T-helper 2 cell treated with Interferon-gamma antibody and Interleukin-4, amounts not matched to agents 100 ng/mL and 5 ng/mL, for 36 hours (primary cell): ENCODE results near the gene TUG1. TPM values are rescaled to one million over a fixed set of nuclear protein-coding genes. Genes with fewer than 3 reads are reported as not detected.

Experiments used
- intact Hi-C: fragments of 100-400 bp; cut with micrococcal nuclease; formaldehyde crosslinking; loops from one replicate; pipeline ENCODE4 v1.15.1; 2023
- total RNA-seq: library from RNA; stranded (reverse); gene quantifications from 2 replicates; pipeline ENCODE4 v1.2.3, GENCODE V29; 2022

Gene TUG1
- 74.0 and 77.5 TPM in 2 replicates for total RNA-seq

DNA sequence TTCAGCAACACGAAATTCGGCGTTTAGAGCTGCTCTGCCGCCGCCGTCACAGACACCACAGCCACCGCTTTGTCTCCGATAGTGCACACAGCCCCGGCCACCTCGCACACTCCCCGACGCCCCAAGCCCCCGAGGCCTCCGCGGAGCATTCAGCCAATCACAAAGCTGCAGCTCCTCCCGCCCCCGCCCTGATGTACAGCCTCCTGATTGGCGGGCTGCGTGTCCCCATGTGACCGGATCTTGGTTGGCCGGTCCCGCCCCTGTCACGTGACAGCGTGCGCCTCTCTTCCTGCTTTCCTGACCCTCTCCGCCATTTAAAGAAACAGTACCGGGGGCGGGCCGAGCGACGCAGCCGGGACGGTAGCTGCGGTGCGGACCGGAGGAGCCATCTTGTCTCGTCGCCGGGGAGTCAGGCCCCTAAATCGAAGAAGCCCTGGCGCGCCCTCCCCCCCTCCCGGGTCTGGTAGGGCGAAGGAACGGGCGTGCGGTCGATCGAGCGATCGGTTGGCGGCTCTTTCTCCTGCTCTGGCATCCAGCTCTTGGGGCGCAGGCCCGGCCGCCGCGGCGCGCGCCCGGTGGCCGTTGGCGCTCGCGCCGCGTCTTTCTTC is at the start of gene TUG1:
Gene TUG1 (plus strand): TSS at position 342 of the 608 bp plus-strand sequence.
- intact Hi-C loops = loop anchor here (1.0 to 2.0 kb wide), 4 partner anchors 26 to 322 kb away; no protein-coding TSS in a partner anchor

DNA sequence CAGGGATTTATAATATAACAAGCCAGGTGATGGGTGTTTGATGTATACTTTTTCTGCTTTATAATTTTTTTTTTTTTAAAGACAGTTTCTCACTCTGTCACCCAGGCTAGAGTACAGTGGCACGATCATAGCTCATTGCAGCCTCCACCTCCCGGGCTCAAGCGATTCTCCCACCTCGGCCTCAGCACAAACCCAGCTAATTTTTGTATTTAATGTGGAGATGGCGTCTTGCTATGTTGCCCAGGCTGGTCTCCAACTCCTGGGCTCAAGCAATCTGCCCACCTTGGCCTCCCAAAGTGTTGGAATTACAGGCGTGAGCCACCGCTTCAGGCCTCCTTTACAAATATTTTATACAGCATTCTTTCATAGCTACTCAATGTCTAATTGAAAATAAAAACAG is 49.1 kb upstream of the TUG1 start:
- intact Hi-C loops = loop anchor here (1.0 to 5.0 kb wide), 4 partner anchors 49 to 593 kb away; partner anchors contain the start of genes MORC2, TBC1D10A and TUG1

DNA sequence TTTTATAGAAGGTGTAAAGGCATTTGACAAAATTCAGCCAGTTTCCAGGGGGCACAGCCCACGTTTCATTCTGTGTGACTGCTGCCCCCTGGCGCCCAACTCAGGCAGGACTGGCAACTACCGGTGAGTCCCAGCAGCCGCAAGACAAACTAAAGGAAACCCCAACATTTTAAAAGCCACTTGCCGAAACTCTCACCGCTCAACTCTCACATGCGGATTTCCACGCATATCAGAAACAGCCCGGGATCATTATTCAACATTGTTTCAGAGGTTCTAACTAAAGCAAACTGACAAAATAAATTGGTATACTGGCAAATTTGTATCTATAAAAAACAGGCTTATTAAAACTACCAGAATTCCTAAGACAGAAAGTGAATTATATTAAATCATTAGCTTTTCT is 48.7 kb upstream of the TUG1 start:
- intact Hi-C loops = loop anchor here (1.0 to 5.0 kb wide), 4 partner anchors 48 to 593 kb away; partner anchors contain the start of genes MORC2, TBC1D10A and TUG1

DNA sequence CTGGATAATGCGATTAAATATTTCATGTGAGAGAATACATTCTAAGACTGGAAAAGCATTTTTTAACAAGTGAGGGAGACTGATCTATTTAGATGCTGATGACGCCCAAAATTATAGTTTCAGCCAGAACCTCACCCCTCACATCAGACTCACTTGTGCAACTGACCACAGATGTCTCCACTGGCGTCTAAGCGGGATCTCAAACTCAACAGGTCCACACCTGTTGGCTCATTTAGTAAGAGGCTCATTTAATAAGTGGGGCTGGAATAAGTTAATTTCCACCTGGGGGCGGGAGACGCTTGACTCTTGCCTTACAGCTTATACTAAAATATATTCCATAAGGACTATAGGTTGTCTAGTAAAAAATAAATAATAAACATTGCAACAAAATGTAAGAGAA is 48.0 kb upstream of the TUG1 start:
- intact Hi-C loops = loop anchor here (1.0 to 5.0 kb wide), 3 partner anchors 48 to 594 kb away; partner anchors contain the start of genes MORC2, TBC1D10A and TUG1

DNA sequence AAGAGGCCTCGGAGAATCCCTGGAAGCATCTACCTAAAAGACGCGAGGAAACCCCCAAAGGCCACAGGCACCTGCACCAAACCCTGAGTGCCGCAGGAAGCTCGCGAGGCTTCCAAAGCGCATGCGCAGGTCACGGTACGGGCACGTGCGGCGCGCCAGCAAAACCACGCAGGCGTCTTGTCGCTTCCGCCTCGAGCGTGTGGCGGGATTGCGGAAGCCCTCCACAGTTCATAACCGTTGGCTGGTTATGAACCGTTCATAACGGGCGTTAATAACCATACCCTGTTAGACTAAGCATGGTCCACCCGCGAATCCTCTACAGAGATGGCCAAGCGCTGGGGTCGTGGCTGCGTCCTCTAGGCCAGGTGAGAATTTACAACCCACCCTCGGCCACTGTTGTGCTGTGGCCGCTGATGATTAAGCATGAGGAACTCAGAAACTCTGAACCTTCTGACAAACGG is 46.9 kb upstream of the TUG1 start:
- intact Hi-C loops = loop anchor here (5.0 kb wide), 1 partner anchor 595 kb away; the partner anchor contains the start of gene TBC1D10A

DNA sequence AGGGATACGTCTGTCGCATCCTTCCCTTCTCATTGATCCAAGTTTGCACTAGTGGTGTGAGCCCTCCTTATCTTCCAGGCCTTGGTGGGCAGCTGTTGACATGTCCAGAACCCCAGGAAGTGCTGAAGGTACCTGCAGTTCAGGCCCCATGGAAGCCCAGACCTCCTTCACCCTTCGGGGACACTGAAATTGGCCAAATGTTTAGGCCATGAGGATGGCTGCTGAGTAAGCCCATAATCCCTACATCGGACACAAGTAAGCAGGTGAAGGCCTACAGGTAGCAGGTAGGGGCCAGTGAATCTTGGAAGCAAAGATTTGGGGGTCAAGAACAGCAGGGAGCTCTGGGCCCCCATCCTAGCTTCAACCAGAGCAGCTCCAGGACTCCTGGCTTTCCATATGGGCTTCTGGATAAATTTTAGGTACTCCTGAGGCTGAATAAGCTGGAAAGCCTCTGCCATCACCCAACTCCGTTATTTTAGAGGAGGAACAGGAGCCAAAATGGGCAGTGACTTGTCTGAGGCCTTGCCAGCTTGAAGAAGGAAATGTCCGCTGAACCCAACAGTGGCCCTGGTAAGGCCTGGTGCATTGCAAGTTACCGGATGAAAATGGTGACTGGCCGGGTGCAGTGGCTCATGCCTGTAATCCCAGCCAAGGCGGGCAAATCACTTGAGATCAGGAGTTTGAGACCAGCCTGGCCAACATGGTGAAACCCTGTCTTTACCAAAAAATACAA is 45.7 kb upstream of the TUG1 start:
- intact Hi-C loops = loop anchor here (5.0 kb wide), 1 partner anchor 596 kb away; the partner anchor contains the start of gene TBC1D10A

DNA sequence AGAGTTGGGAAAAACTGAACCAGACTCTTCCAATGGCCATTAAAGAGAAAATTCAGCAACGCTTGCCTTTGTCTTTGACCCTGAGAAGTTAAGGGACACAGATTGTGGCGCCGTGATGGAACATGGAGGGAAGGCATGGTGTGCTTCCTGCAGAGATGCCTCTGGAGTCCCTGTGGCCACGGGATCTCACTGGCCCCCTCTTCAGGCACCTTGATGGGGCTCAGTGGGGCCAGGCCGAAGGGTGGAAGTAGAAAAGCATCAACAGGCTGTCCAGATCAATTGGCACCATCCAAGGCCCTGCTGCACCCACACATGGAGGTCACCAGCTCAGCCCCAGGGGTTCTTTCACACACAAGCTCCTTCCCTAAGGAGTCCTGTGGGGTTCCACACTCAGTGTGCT is 43.4 kb upstream of the TUG1 start:
- intact Hi-C loops = no loop called here

DNA sequence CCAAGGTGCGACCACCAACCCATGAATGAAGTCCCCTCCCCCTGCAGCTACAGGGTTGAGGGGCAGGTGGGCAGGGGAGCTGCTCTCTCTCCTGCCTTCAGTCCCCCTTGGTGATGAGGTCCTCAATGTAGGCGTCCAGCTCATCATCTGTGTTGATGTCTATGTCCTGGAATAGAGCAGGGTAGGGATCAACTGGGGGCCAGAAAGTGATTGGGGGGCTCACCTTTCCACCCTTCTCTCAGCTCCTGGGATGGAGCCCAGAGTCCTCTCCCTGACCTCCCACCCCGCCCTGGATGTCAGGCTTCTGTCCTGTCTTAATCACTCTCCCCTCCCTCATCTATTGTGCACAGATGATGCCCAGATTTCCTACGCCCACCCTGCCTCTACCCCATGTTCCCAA is 42.4 kb upstream of the TUG1 start:
- intact Hi-C loops = no loop called here

DNA sequence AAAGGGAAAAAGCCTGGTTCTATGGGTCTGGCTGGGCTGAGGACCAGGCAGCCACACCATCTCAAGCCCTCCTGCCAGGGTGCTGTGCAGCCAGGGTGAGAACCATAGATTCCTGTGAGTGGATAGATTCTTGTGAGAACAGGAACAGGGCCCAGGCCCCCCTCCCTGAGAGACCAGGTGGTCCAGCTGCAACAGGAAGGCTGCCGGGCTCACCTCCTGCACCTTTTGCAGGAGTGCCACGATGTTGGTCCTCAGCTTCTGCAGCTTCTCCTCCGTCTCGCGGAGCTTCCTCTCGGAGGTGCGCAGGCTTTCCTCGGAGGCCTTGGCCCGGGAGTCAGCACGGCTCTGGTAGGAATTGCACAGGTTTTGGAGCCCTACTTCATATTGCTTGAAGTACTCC is 41.3 kb upstream of the TUG1 start:
- intact Hi-C loops = no loop called here

DNA sequence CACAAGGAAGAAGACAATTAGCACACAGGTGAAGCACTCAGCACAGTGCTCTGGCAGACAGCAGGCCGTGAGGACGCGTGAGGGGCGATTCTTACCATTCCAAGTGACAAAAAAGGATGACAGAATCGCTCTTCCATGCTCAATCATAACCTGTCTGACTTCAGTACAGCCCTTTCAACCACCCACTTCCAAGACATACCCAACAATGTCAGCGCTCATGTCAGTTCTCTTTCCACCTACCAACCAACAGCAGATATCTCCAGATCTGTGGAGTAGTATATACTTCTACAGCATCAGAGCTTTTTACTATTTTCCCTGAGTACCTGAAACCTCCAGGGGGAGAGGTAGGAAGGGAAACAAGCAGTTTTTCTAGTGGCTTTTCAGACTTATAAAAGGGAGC is 40.7 kb upstream of the TUG1 start:
- intact Hi-C loops = no loop called here

DNA sequence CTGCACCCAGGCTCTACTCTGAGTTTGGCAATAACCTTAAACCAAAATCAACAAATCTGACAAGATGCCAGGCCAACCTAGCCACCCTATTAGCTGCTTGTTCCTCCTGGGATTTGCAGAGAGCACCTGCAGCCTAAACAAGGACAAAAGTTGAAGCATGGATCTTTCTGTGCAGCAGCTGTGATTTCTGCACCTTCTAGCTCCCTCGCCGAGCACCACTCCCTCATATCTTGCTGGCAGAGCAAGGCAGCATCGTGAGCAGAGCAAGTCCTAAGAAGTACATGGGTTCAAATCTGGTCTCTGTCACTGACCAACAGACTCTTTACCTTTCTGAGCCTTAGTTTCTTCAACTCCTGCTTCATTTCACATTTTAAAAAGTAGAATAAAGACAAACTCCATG is 38.8 kb upstream of the TUG1 start:
- intact Hi-C loops = no loop called here

DNA sequence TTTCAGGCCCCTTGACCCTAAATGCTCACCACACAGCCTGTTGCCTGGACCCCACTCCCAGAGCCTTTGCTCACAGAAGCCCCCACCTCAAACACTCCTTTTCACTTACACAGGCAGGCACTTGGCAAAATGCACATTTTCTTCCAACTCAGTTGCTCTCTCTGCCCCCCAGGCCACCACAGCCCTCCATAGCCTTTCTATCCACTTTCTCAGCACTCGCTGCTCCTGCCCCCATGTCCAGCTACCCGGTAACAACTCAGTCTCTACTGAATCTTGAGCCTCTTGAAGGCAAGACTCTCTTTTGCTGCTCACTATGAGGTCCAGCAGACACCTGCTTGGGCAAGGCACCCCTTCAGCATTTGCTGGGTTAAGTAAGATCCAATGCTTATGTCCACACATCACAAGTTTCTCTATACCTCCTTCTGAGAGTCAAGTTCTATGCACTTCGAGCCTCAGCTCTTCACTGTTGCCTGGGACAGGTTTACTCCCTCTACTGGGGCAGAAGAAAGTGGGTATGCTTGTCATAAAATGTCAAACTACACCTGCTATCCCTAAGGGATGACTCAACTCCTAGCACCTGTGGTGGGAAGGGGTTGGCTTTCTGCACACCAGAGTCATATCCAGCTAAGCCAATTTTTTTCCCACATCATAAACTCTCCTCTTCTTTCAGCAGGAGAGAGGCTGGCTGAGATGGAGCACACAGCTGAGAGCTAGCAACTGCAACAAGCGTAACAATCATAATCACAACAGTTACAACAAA is 37.3 kb upstream of the TUG1 start:
- intact Hi-C loops = no loop called here

DNA sequence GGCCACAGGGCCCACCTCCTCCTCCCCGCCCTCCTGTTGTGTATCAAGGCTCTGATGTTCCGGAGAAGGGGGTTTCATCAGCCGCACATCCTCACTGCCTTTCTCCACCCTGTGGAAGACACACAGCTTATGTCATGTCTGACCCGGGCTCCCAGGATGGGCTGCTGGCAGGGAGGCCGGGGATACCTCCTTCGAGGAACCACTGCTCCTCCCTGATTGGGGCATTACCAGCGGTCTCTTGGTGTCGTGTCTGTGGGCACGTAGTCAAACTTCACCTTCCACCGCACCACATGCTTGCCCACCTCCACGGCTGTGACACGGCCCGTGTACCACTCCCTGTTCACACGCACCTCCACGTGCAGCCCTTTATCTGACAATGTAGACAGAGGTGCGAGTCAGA is 36.4 kb upstream of the TUG1 start:
- intact Hi-C loops = no loop called here

DNA sequence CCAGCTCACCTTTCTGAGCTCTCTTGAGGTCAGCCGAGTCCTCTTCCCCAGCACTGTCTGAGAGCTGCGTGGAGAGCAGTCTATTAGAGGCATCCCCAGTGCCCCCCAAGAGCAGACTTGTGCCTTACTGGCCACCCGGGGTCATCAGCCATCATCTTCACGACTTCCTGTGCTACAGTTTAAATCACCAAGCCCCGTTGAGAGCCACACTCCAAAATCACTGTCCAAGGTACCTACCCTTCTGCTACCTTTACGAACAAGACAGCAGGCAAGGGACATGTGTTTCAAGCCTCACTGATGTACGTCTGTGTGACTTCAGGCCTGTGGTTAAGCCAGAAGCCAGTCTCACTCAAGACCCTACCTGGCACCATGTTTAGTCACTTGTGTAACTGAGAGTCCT is 35.6 kb upstream of the TUG1 start:
- intact Hi-C loops = no loop called here

DNA sequence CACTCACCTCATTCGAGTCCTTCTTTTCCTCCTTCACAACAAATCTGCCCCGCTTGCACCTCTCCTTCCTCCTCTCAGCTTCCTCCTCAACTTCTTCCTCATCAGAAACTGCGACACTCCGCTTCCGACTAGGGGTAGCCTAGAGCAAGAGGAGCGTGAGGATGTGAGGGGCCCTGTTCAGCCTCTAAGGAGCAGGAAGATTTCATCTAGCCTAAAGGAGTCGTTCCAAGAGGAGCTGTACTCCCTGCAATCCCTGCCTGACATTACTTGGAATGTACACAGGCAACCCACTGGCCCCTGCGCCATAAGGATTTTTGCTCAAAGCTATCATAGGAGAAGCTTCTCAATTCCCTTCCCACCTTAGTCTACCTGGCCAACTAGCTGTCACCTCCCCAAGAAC is 35.0 kb upstream of the TUG1 start:
- intact Hi-C loops = no loop called here

DNA sequence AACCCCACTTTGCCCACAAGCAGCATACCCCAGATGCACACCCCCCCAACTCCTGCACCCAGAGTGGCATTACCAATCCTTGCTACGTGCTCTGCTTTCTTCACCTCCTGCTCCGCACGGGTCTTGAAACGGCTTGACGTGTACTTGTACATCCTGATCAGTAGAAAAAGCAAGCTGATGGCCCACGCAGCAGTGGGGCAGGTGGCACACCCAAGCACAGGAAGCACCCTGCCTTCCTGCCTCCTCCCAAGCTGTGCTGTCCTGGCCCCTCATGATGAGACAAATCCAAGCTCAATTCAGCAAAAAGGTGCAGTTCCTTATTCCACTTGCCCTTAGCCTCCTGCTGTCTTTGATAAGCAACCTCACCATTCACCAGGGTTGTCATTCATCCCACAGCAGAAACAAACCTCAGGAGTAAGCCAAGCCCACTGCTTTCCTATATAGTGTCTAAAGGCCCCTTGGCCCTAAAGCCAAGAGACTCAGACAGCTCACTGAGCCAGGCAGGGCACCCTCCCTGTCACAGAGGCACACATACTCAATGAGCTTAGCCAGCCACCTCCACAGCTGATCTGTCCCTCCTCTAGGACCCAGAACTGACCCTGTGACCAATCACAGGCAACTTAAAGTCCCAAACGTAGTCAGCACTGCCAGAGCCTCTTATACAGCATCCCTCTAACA is 28.2 kb upstream of the TUG1 start:
- intact Hi-C loops = no loop called here

DNA sequence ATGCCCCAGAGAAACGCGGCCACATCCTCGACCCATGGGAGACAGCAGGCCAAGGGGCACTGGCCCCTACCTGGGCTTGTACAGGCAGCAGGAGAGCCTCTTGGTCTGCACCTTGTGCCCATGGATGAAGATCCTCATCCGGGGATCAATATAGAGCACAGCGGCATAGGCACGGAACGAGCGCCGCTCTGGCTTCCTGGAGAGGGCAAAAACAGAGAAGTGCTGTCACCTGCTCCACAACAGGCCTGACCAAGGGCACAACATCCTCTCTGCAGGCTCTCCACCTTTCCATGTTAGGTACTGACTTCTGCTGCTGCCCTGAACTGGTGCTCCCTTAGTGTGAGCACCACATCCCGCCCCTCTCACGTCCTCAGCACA is 27.7 kb upstream of the TUG1 start:
- intact Hi-C loops = no loop called here

DNA sequence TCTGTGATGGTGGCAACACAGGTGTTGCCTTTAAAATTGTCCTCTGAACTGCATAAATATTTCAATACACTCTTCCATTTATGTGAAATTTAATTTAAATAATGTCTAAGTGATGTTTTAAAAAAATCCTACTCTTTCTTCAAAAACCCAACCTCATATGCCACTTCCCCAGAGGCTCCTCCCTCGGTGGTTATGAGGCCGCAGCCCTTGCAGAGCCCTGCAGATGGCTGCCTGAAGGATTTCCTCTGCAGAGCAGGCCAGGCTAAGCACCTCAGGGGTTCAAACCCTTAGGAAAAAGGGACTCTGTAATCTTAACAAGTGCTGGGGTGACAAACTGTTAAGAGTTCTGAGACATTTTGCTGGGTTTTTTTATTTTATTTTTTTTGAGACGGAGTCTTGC is 25.7 kb upstream of the TUG1 start:
- intact Hi-C loops = loop anchor here (1.0 kb wide), 1 partner anchor 26 kb away; the partner anchor contains the start of gene TUG1

DNA sequence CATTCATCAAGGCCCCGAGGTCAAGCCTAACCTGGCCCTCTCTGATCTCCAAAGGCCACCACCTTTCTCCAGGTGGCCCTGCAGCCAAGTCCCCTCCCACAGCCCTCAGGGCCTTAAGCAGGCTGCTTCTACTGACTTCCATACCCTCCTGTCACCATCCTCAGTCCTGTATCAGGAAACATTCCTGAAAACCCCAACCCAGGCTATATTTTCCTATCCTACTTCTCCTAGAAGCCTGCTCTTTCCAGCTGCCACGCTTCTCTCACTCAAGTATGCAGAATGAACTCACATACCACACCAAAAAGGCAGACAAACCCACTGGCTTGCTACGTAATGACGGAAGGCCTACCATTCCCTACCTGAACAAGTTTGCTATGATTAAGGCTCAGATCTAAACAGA is 24.1 kb upstream of the TUG1 start:
- intact Hi-C loops = loop anchor here (5.0 kb wide), 1 partner anchor 137 kb away; the partner anchor contains the start of gene SMTN

DNA sequence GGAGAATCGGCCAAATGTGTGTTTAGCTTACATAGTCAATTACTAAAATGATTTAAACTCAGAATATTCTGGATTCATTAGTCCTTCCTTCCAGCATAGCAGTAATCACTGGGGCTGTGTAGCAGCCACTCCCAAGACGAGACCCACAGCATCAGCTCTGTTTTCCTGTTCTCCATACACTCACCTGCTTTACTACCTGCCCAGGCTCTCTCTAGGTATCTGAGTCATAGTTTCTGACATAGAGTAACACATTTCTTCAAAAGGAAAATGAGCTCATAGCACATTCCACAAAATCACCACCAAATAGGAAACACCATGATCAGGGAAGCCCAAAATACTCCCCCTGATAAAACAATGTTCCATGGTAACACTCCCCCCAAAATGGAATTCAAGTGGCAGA is 23.4 kb upstream of the TUG1 start:
- intact Hi-C loops = loop anchor here (5.0 kb wide), 1 partner anchor 137 kb away; the partner anchor contains the start of gene SMTN

DNA sequence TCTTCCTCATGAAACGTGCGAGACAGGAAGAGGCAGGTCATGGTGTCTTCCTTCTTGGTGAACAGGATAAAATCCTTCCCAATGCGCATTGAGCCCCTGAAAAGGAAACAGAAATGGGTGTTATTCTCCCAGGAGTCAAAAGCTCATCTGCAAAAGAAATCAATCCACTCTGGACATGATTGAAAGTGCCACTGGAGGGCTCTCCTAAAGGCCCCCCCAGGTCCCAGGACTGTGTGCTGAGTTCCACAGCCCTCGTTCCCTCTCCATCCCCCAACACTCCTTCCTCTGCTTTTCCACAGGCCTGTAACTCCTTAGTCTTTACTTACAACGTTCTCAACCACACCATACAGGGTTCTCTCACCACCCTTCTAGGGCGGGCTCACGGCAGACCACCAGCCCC is 22.7 kb upstream of the TUG1 start:
- intact Hi-C loops = loop anchor here (5.0 kb wide), 1 partner anchor 136 kb away; the partner anchor contains the start of gene SMTN
